ENCODE results near the gene MSRB3.
"Not testable (repeated sequence)": the region's sequence is repeated elsewhere in the genome, so short reads cannot be mapped to it uniquely, and the experiment has no call there.

The MSRB3 gene

DNA sequence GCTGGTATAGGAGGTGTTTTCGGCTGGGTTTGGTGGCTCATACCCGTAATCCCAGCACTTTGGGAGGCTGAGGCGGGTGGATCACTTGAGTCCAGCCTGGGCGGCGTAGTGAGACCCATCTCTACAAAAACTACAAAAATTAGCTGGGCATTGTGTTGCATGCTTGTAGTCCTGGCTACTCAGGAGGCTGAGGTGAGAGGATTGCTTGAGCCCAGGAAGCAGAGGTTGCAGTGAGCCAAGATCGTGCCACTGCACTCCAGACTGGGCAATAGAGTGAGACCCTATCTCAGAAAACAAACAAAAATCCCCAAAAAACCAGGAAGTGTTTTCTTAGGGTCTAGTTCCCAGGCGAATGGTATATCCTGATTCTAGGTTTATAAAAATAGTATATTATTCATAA is 7.0 kb downstream of the MSRB3 start:
- H3K4me1 ChIP-seq (ENCODE audit: control insufficient read depth in 5 of 5, insufficient read depth in 5 of 5, low read length in 5 of 5); H3K36me3 ChIP-seq (ENCODE audit: control insufficient read depth in 5 of 5, insufficient read depth in 5 of 5, low read length in 5 of 5); H3K9ac ChIP-seq (ENCODE audit: low read length in 5 of 5); H3K9me3 ChIP-seq (ENCODE audit: control insufficient read depth in 5 of 5, low read length in 5 of 5); H3K27ac ChIP-seq (ENCODE audit: low read depth, low read length); H3K27me3 ChIP-seq (ENCODE audit: control insufficient read depth in 5 of 5, insufficient read depth in 4 of 5, low read length in 5 of 5); H3K4me3 ChIP-seq (ENCODE audit: low read depth in 1 of 5, low read length in 5 of 5): not testable (repeated sequence)

DNA sequence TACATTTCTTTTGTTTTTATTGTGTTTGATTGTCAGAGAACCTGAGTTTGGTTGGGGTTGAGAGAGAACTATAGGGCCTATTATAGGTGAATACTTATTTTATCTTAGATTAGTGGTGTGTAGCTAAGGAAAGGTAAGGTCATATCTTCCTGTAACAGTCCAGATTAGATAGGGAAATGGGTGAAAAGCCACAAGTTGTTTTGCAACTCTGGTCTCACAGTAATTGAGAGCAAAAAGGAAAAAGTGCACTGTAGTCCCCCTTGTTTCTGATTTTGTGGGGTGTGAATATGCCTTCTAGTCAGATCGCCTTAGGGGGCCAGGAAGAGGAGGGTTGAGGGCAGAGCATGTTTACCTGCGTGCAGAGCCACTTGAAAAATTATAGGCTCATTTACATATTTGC is 8.9 kb downstream of the MSRB3 start:
- Histone ChIP-seq H3K4me3 (ENCODE audit: low read depth in 1 of 5, low read length in 5 of 5) (no peak overlapping the region), H3K9ac (ENCODE audit: low read length in 5 of 5) (no peak overlapping the region), H3K4me1 (ENCODE audit: control insufficient read depth in 5 of 5, insufficient read depth in 5 of 5, low read length in 5 of 5) (peaks cover 0 to 6% (median 4%) of the 10 kb centered on the region in 5 donors), H3K27ac (ENCODE audit: low read depth, low read length) (no peak overlapping the region), H3K36me3 (ENCODE audit: control insufficient read depth in 5 of 5, insufficient read depth in 5 of 5, low read length in 5 of 5) (peaks cover 0 to 5% (median 0%) of the 10 kb centered on the region in 5 donors), H3K27me3 (ENCODE audit: control insufficient read depth in 5 of 5, insufficient read depth in 4 of 5, low read length in 5 of 5) (no peaks in the 10 kb centered on the region), H3K9me3 (ENCODE audit: control insufficient read depth in 5 of 5, low read length in 5 of 5) (no peaks in the 10 kb centered on the region)

DNA sequence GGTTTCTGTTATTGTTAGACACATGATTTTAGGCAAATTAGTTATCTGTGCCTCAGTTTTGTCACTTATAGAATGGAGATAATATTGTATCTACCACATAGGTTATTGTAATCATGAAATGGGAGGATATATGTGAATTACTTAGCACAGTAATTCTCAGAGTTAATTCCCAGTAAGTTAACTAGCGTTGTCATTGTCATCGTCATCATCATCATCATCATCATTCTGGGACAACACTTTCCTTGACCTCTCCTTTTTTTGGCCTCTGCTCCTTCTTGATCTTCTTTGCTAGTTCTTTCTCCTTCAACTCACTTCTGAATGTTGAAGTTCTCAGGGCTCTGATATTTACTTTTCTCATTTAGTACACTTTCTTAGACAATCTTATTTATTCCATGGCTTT is 13.8 kb downstream of the MSRB3 start:
- Histone ChIP-seq H3K4me1 (ENCODE audit: control insufficient read depth in 5 of 5, insufficient read depth in 5 of 5, low read length in 5 of 5) (peaks cover 0 to 6% (median 5%) of the 10 kb centered on the region in 5 donors), H3K27me3 (ENCODE audit: control insufficient read depth in 5 of 5, insufficient read depth in 4 of 5, low read length in 5 of 5) (no peaks in the 10 kb centered on the region), H3K9me3 (ENCODE audit: control insufficient read depth in 5 of 5, low read length in 5 of 5) (no peaks in the 10 kb centered on the region), H3K27ac (ENCODE audit: low read depth, low read length) (no peak overlapping the region), H3K4me3 (ENCODE audit: low read depth in 1 of 5, low read length in 5 of 5) (no peak overlapping the region), H3K9ac (ENCODE audit: low read length in 5 of 5) (no peak overlapping the region), H3K36me3 (ENCODE audit: control insufficient read depth in 5 of 5, insufficient read depth in 5 of 5, low read length in 5 of 5) (peaks cover 0 to 5% (median 0%) of the 10 kb centered on the region in 5 donors)

DNA sequence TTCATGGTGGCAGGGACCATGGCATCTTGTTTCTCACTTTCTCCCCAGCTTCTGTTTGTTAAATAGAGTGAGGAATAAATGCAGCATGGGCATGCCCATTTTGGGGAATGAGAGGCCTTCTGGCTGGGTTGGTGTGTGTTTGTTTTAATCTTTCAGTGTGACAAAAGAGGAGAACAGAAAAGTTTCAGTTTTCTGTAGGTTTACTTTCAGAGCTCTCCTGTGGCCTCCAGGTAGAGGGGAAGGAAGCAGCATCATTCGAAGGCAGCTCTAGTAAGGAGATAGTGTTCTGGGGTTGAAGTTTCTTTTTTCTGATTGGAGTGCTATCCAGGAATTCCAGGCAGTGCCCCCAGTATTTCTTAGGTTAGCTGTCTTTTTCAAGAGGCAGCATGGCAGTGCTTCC is 15.3 kb downstream of the MSRB3 start:
- Histone ChIP-seq H3K4me1 (ENCODE audit: control insufficient read depth in 5 of 5, insufficient read depth in 5 of 5, low read length in 5 of 5) (peaks cover 0 to 3% (median 0%) of the 10 kb centered on the region in 5 donors), H3K36me3 (ENCODE audit: control insufficient read depth in 5 of 5, insufficient read depth in 5 of 5, low read length in 5 of 5) (peaks cover 0 to 5% (median 0%) of the 10 kb centered on the region in 5 donors), H3K9me3 (ENCODE audit: control insufficient read depth in 5 of 5, low read length in 5 of 5) (no peaks in the 10 kb centered on the region), H3K4me3 (ENCODE audit: low read depth in 1 of 5, low read length in 5 of 5) (no peak overlapping the region), H3K27ac (ENCODE audit: low read depth, low read length) (no peak overlapping the region), H3K9ac (ENCODE audit: low read length in 5 of 5) (no peak overlapping the region), H3K27me3 (ENCODE audit: control insufficient read depth in 5 of 5, insufficient read depth in 4 of 5, low read length in 5 of 5) (no peaks in the 10 kb centered on the region)

DNA sequence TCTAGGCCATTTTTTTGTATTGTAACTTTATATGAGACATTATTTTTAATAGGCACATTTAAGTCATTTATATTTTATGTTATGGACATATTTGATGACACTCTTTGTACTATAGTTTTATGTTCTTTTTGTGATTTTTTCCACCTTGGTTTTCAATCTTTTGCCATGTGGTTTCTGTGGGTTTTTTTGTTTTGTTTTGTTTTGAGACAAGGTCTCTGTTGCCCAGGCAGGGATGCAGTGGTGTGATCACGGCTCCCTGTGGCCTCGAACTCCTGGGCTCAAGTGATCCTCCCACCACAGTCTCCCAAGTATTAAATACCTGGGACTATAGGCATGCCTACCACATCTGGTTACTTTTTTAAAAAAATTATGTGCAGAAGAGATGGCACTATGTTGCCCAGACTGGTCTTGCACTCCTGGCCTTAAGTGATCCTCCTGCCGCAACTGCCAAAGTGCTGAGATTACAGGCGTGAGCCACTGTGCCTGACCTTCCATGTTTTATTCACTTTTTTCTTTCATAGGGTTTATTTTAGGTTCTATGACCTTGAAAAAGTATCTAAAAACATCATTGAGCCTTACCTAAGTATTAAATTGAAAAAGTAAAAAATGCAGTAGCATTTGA is 16.3 kb downstream of the MSRB3 start:
- no peak overlapping the region for H3K9ac ChIP-seq (ENCODE audit: low read length in 5 of 5)
- no peaks in the 10 kb centered on the region for H3K27me3 ChIP-seq (ENCODE audit: control insufficient read depth in 5 of 5, insufficient read depth in 4 of 5, low read length in 5 of 5)
- H3K27ac ChIP-seq (ENCODE audit: low read depth, low read length), result no peak overlapping the region
- no peak overlapping the region for H3K4me3 ChIP-seq (ENCODE audit: low read depth in 1 of 5, low read length in 5 of 5)
- peaks cover 0 to 3% (median 0%) of the 10 kb centered on the region in 5 donors for H3K4me1 ChIP-seq (ENCODE audit: control insufficient read depth in 5 of 5, insufficient read depth in 5 of 5, low read length in 5 of 5)
- H3K9me3 ChIP-seq (ENCODE audit: control insufficient read depth in 5 of 5, low read length in 5 of 5), result no peaks in the 10 kb centered on the region
- peaks cover 0 to 5% (median 0%) of the 10 kb centered on the region in 5 donors for H3K36me3 ChIP-seq (ENCODE audit: control insufficient read depth in 5 of 5, insufficient read depth in 5 of 5, low read length in 5 of 5)

DNA sequence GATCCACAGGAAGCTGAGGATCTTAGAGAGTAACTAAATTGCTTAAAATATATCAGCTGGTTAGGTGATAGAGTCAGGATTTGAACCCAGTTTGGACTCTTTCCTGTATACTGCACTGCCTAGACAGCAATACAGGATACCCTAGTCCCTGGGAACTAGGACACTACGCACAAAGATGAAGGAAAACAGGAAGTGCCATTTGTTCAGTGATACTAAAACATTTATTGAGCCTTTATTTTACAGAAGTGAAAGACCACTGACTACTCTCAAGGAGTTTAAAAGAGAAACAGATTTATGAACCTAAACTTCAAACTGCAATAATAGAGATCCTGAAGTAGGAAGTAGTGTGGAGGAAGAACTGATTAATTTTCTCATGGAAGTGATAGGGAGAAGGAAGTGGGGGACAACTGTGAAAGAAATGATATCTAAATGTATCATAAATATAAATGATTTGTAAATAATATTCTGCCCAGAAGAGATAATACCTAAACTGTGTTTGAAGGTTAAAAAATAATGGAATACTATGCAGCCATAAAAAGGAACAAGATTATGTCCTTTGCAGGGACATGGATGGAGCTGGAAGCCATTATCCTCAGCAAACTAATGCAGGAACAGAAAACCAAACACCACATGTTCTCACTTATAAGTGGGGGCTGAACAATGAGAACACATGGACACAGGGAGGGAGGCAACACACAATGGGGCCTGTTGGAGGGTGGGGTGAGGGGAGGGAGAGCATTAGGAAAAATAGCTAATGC is 18.2 kb downstream of the MSRB3 start:
- H3K27ac ChIP-seq (ENCODE audit: low read depth, low read length), result no peak overlapping the region
- H3K9ac ChIP-seq (ENCODE audit: low read length in 5 of 5), result no peak overlapping the region
- H3K36me3 ChIP-seq (ENCODE audit: control insufficient read depth in 5 of 5, insufficient read depth in 5 of 5, low read length in 5 of 5), result peaks cover 0 to 5% (median 0%) of the 10 kb centered on the region in 5 donors
- H3K4me1 ChIP-seq (ENCODE audit: control insufficient read depth in 5 of 5, insufficient read depth in 5 of 5, low read length in 5 of 5), result peaks cover 0 to 3% (median 0%) of the 10 kb centered on the region in 5 donors
- H3K27me3 ChIP-seq (ENCODE audit: control insufficient read depth in 5 of 5, insufficient read depth in 4 of 5, low read length in 5 of 5), result no peaks in the 10 kb centered on the region
- H3K4me3 ChIP-seq (ENCODE audit: low read depth in 1 of 5, low read length in 5 of 5), result no peak overlapping the region
- no peaks in the 10 kb centered on the region for H3K9me3 ChIP-seq (ENCODE audit: control insufficient read depth in 5 of 5, low read length in 5 of 5)

DNA sequence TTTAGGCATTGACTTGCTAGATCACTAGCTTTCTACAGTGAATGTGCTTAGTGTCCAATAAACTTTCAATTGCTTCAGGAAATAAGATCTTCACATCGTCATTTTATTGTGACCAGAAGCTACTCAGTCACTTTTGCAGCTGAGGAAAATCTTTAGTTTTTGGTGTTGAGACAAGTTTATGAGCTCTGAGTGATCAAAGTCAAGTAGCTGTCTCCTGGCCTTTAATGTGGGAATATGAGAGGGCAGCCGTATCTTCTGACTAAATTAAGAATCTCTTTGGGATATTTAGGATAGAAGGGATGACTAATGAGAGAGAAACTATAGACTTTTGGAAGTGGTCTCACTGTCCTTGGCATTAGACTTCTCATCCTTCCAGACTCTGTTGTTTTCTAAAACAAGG is 21.6 kb downstream of the MSRB3 start:
- Histone ChIP-seq H3K4me3 (ENCODE audit: low read depth in 1 of 5, low read length in 5 of 5) (no peak overlapping the region), H3K27ac (ENCODE audit: low read depth, low read length) (no peak overlapping the region), H3K9me3 (ENCODE audit: control insufficient read depth in 5 of 5, low read length in 5 of 5) (no peaks in the 10 kb centered on the region), H3K4me1 (ENCODE audit: control insufficient read depth in 5 of 5, insufficient read depth in 5 of 5, low read length in 5 of 5) (peaks cover 0 to 3% (median 0%) of the 10 kb centered on the region in 5 donors), H3K36me3 (ENCODE audit: control insufficient read depth in 5 of 5, insufficient read depth in 5 of 5, low read length in 5 of 5) (no peaks in the 10 kb centered on the region), H3K27me3 (ENCODE audit: control insufficient read depth in 5 of 5, insufficient read depth in 4 of 5, low read length in 5 of 5) (no peaks in the 10 kb centered on the region), H3K9ac (ENCODE audit: low read length in 5 of 5) (no peak overlapping the region)

DNA sequence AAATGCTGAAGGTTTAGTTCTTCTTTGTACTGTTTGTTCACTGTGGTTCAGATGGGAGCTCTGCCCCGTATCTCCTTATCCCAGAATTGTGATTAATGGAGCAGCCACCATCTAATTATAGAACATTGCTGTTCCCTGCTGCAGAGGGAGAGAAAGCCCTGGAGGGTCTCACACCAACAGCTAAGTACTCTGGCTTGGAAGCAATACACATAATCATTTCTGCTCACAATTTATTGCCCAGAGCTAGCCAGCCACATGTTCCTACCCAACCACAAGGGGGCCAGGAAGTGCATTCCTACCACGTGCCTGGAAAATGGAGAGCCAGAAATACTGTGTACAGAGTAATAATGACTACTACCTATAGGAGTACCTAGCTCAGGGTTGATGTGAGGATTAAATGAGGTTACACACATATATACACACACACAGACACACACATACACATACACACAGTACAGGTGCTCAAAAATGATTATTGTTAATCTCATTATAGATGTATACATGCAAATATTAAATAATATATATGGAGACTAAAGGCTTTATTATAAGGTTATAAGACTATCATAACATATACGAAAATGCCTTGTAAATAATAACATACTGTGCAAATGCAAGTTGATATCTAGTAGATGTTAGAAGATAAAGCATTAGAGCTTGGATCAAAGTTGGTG is 22.3 kb downstream of the MSRB3 start:
- Histone ChIP-seq H3K4me3 (ENCODE audit: low read depth in 1 of 5, low read length in 5 of 5) (no peak overlapping the region), H3K27me3 (ENCODE audit: control insufficient read depth in 5 of 5, insufficient read depth in 4 of 5, low read length in 5 of 5) (no peaks in the 10 kb centered on the region), H3K36me3 (ENCODE audit: control insufficient read depth in 5 of 5, insufficient read depth in 5 of 5, low read length in 5 of 5) (no peaks in the 10 kb centered on the region), H3K27ac (ENCODE audit: low read depth, low read length) (no peak overlapping the region), H3K4me1 (ENCODE audit: control insufficient read depth in 5 of 5, insufficient read depth in 5 of 5, low read length in 5 of 5) (peaks cover 0 to 3% (median 0%) of the 10 kb centered on the region in 5 donors), H3K9me3 (ENCODE audit: control insufficient read depth in 5 of 5, low read length in 5 of 5) (no peaks in the 10 kb centered on the region), H3K9ac (ENCODE audit: low read length in 5 of 5) (no peak overlapping the region)

DNA sequence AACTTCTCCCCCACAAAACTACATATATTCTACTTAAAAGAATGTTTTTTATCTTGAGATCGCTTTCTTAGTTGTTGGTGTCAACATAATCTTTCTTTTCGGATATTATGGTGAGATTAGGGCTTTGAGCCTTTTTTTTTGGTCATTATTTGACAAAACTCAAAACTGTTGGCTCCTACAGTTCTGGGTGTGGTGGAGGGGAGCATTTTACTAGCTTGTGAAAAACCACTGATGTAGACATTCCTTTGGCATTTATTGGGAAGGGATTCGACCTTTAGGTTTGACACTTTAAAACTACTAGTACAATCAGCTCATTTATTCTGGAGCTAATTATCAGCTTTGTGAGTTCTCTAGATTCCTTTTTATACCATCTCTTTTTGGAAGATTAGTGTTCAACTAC is 24.4 kb downstream of the MSRB3 start:
- Histone ChIP-seq H3K9ac (ENCODE audit: low read length in 5 of 5) (no peak overlapping the region), H3K36me3 (ENCODE audit: control insufficient read depth in 5 of 5, insufficient read depth in 5 of 5, low read length in 5 of 5) (no peaks in the 10 kb centered on the region), H3K4me3 (ENCODE audit: low read depth in 1 of 5, low read length in 5 of 5) (no peak overlapping the region), H3K27ac (ENCODE audit: low read depth, low read length) (no peak overlapping the region), H3K4me1 (ENCODE audit: control insufficient read depth in 5 of 5, insufficient read depth in 5 of 5, low read length in 5 of 5) (peaks cover 0 to 10% (median 9%) of the 10 kb centered on the region in 5 donors), H3K9me3 (ENCODE audit: control insufficient read depth in 5 of 5, low read length in 5 of 5) (no peaks in the 10 kb centered on the region), H3K27me3 (ENCODE audit: control insufficient read depth in 5 of 5, insufficient read depth in 4 of 5, low read length in 5 of 5) (no peaks in the 10 kb centered on the region)

DNA sequence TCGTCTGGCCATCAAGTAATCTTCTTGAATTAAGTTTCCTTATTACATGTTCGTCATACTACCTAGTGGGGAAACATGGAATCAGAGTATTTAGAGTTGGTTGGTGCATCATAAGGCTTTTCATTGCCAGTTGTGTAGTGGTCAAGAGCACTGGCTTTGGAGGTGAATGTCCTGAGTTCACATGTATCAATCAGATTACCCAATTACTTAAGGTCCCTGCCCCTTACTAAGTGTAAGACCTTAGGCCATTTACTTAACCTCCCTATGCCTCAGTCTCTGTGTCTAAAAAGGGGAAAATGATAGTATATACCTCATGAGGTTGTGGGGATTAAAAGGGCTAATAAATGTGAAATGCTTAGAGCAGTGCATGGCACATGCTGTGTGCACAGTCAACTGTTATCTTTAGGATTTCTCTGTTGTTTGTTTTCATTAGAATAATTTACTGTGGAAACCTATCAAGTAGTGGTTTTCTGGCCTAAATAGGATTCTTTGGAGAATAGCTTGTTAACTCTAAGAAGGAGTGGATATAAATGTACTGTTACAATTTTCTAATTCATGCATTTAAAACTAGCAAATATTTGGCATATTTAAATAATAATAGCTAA is 27.0 kb downstream of the MSRB3 start:
- no peaks in the 10 kb centered on the region for H3K27me3 ChIP-seq (ENCODE audit: control insufficient read depth in 5 of 5, insufficient read depth in 4 of 5, low read length in 5 of 5)
- peaks cover 0 to 9% (median 0%) of the 10 kb centered on the region in 5 donors for H3K36me3 ChIP-seq (ENCODE audit: control insufficient read depth in 5 of 5, insufficient read depth in 5 of 5, low read length in 5 of 5)
- no peak overlapping the region for H3K27ac ChIP-seq (ENCODE audit: low read depth, low read length)
- H3K4me3 ChIP-seq (ENCODE audit: low read depth in 1 of 5, low read length in 5 of 5), result no peak overlapping the region
- H3K9ac ChIP-seq (ENCODE audit: low read length in 5 of 5), result no peak overlapping the region
- no peaks in the 10 kb centered on the region for H3K9me3 ChIP-seq (ENCODE audit: control insufficient read depth in 5 of 5, low read length in 5 of 5)
- peaks cover 0 to 21% (median 18%) of the 10 kb centered on the region in 5 donors for H3K4me1 ChIP-seq (ENCODE audit: control insufficient read depth in 5 of 5, insufficient read depth in 5 of 5, low read length in 5 of 5)
